SK-N-SH (cell line): ENCODE data around the gene KCNK5. TPM values are rescaled to one million over a fixed set of nuclear protein-coding genes. Genes with fewer than 3 reads are reported as not detected.

Experiments used
- CTCF ChIA-PET: fragments of 300-600, 350-600 bp; formaldehyde crosslinking; extraction: SDS; loops from one replicate; lab custom pipeline; 2021; lab: Yijun Ruan, JAX
- POLR2A ChIA-PET: fragments of 350-600 bp; sonication (Branson Sonifier 250); formaldehyde crosslinking; extraction: SDS; loops from one replicate; lab custom pipeline; 2020; ENCODE audit warnings: antibody characterized with exemption, inconsistent platforms; lab: Yijun Ruan, JAX
- DNase-seq: peaks from one replicate; pipeline ENCODE4 v3.0.0; 2012
- H2AFZ ChIP-seq: fragments of 200-600 bp; sonication (generic); 2 replicates; pipeline ENCODE4 v1.8.1; 2016; ENCODE audit warnings: antibody characterized with exemption, mild to moderate bottlenecking, low read depth
- H3F3A ChIP-seq: fragments of 200-600 bp; sonication (generic); replicated peaks from 2 replicates; pipeline ENCODE3; 2016; ENCODE audit warnings: antibody characterized with exemption, mild to moderate bottlenecking; ENCODE audit not compliant: insufficient read depth
- H3K27ac ChIP-seq, 2 experiments: fragments of 200-500 bp in 1 of 2; fragments of 200-600 bp in 1 of 2; sonication (Bioruptor generic) in 1 of 2; sonication (generic), shearing (Covaris generic) in 1 of 2; 2 replicates each; pipeline versions ENCODE4 v1.5.1 to v1.6.1; 2014 to 2016; ENCODE audit warnings: low read depth in 2 of 2, inconsistent platforms in 1 of 2, low read length in 1 of 2, mild to moderate bottlenecking in 1 of 2, mixed read lengths in 1 of 2
- H3K27me3 ChIP-seq: fragments of 200-600 bp; sonication (generic), shearing (Covaris generic); 2 replicates; pipeline ENCODE4 v1.6.1; 2016; ENCODE audit warnings: mixed run types; ENCODE audit not compliant: insufficient read depth
- H3K36me3 ChIP-seq, 2 experiments: fragments of 200-500 bp in 1 of 2; fragments of 200-600 bp in 1 of 2; sonication (Bioruptor generic) in 1 of 2; sonication (generic) in 1 of 2; replicated peaks in 1 of 2; 2 replicates each; pipeline versions ENCODE3 to v1.5.1; 2014 to 2016; ENCODE audit warnings: low read length in 1 of 2, mild to moderate bottlenecking in 1 of 2; ENCODE audit not compliant: insufficient read depth in 2 of 2, control insufficient read depth in 1 of 2
- H3K4me1 ChIP-seq, 2 experiments: fragments of 200-500 bp in 1 of 2; fragments of 200-600 bp in 1 of 2; sonication (Bioruptor generic) in 1 of 2; sonication (generic), shearing (Covaris generic) in 1 of 2; 2 replicates each; pipeline versions ENCODE4 v1.5.1 to v1.6.1; 2014 to 2016; ENCODE audit warnings: low read depth in 1 of 2, low read length in 1 of 2, mixed run types in 1 of 2; ENCODE audit not compliant: insufficient read depth in 2 of 2, control insufficient read depth in 1 of 2
- H3K4me2 ChIP-seq: fragments of 200-600 bp; sonication (generic), shearing (Covaris generic); 2 replicates; pipeline ENCODE4 v1.6.1; 2017; ENCODE audit warnings: mixed run types
- H3K4me3 ChIP-seq, 2 experiments: fragments of 200-500 bp in 1 of 2; fragments of 200-600 bp in 1 of 2; sonication (Bioruptor generic) in 1 of 2; sonication (generic), shearing (Covaris generic) in 1 of 2; 2 replicates each; pipeline versions ENCODE4 v1.5.1 to v1.8.1; 2014 to 2016; ENCODE audit warnings: low read depth in 2 of 2, inconsistent platforms in 1 of 2, low read length in 1 of 2, mild to moderate bottlenecking in 1 of 2, mixed read lengths in 1 of 2, moderate library complexity in 1 of 2
- H3K79me2 ChIP-seq: fragments of 200-600 bp; sonication (generic); 2 replicates; pipeline ENCODE4 v1.8.1; 2017; ENCODE audit warnings: mild to moderate bottlenecking; ENCODE audit not compliant: insufficient read depth
- H3K9ac ChIP-seq: fragments of 200-600 bp; sonication (generic); 2 replicates; pipeline ENCODE4 v1.6.1; 2017; ENCODE audit warnings: mixed run types
- H3K9me2 ChIP-seq: fragments of 200-600 bp; sonication (generic); 2 replicates; pipeline ENCODE4 v1.6.1; 2017; ENCODE audit warnings: mixed run types
- H3K9me3 ChIP-seq: fragments of 200-600 bp; sonication (generic); 2 replicates; pipeline ENCODE4 v1.6.1; 2017; ENCODE audit warnings: mixed run types, mild to moderate bottlenecking, moderate library complexity
- H4K20me1 ChIP-seq: fragments of 200-600 bp; sonication (generic); 2 replicates; pipeline ENCODE4 v1.6.1; 2017; ENCODE audit warnings: mild to moderate bottlenecking, mixed run types; ENCODE audit not compliant: insufficient read depth
- ELF1 ChIP-seq: IDR thresholded peaks from 2 replicates; pipeline ENCODE4 v1.4.0; 2012
- FOXJ3 ChIP-seq: sonication (generic); formaldehyde crosslinking; IDR thresholded peaks from 2 replicates; pipeline ENCODE4 v1.5.1; 2020; ENCODE audit warnings: mild to moderate bottlenecking, missing genetic modification reagents
- FOXM1 ChIP-seq: IDR thresholded peaks from 2 replicates; pipeline ENCODE4 v1.4.0; 2012; ENCODE audit warnings: low read depth, mild to moderate bottlenecking
- GATA2 ChIP-seq: sonication (generic); formaldehyde crosslinking; IDR thresholded peaks from 2 replicates; pipeline ENCODE4 v1.5.0; 2020; ENCODE audit warnings: mild to moderate bottlenecking, missing genetic modification reagents
- MEF2A ChIP-seq: IDR thresholded peaks from 2 replicates; pipeline ENCODE4 v1.4.0; 2012; ENCODE audit warnings: low read depth, borderline replicate concordance
- NRF1 ChIP-seq: IDR thresholded peaks from 2 replicates; pipeline ENCODE4 v1.6.1; 2012; ENCODE audit warnings: low read depth, mild to moderate bottlenecking, low read length
- SIN3A ChIP-seq: IDR thresholded peaks from 2 replicates; pipeline ENCODE4 v1.6.1; 2012; ENCODE audit warnings: low read depth, mild to moderate bottlenecking, low read length, moderate library complexity, borderline replicate concordance
- TAF1 ChIP-seq: IDR thresholded peaks from 2 replicates; pipeline ENCODE4 v1.6.1; 2012; ENCODE audit warnings: low read depth, mild to moderate bottlenecking, low read length, moderate library complexity, borderline replicate concordance
- TEAD4 ChIP-seq: IDR thresholded peaks from 2 replicates; pipeline ENCODE4 v1.4.0; 2012; ENCODE audit warnings: mild to moderate bottlenecking, borderline replicate concordance; ENCODE audit not compliant: insufficient read depth
- WGBS: methylation state at CpG from one replicate; pipeline ENCODE4 v1.1.6; 2017; ENCODE audit warnings: low lambda C conversion rate; 5-methylcytosine and 5-hydroxymethylcytosine counted together
- polyA plus RNA-seq, 3 experiments: library from polyadenylated mRNA; depleted of rRNA; stranded (reverse); fragments of >200 nt; gene quantifications; 2 replicates each; pipeline ENCODE4 v1.2.3, GENCODE V29; 2012
- TF ChIP-seq, protein P1 (sequence below): fragments of 150-350 bp; IDR thresholded peaks from 2 replicates; pipeline ENCODE4 v1.6.1; 2016; ENCODE audit warnings: mild to moderate bottlenecking, low read depth, low read length
- TF ChIP-seq, protein P2 (sequence below): IDR thresholded peaks from 2 replicates; pipeline ENCODE4 v1.4.0; 2012; ENCODE audit warnings: low read depth, borderline replicate concordance

Gene KCNK5
- polyA plus RNA-seq, 1 of the 3 experiments (the other 2 are of a cell fraction) = not detected

DNA sequence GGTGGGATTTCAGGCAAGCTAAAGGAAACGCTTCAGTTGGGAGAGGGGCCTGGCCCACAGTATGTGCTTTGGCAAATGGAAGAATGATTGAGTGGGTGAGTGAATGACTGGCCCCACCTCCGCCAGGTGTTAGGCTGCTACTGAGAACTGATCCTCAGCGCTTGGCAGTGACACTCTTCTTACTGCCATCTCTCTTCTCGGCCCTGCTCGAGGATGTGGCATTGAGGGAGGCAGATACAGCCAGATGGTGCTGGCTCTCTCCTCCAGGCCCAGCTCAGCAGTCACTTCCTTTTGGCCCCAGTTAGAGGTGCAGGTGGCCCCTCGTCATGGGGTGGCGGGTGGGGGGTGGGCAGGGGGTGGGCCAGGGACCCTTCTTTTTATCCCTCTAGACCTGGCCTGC, 38.9 kb upstream of the KCNK5 start:
- POLR2A ChIA-PET = interaction anchor here (0.5 kb wide), 1 partner anchor 9 kb away, joined by 3 read pairs; no protein-coding TSS in a partner anchor
- Histone ChIP-seq H4K20me1 (no peaks in the 10 kb centered on the region), H3K4me3 (no peak overlapping the region), H3K27me3 (no peaks in the 10 kb centered on the region), H3K9ac (no peak overlapping the region), H3K9me2 (no peaks in the 10 kb centered on the region), H3K9me3 (no peaks in the 10 kb centered on the region), H3F3A (no peaks in the 10 kb centered on the region), H3K79me2 (no peaks in the 10 kb centered on the region), H3K36me3 (no peaks in the 10 kb centered on the region), H3K4me2 (no peak overlapping the region), H3K4me1 (no peaks in the 10 kb centered on the region), H3K27ac (no peak overlapping the region), H2AFZ (no peak overlapping the region)
- whole genome bisulfite sequencing = 38% methylated on average over 7 of the region's 7 CpGs
- TF ChIP-seq FOXM1 (no peak), ELF1 (no peak), TEAD4 (no peak), MEF2A (no peak), FOXJ3 (CRISPR knock-in tag) (no peak), NRF1 (no peak), SIN3A (no peak)
- TF ChIP-seq, protein P1, sequence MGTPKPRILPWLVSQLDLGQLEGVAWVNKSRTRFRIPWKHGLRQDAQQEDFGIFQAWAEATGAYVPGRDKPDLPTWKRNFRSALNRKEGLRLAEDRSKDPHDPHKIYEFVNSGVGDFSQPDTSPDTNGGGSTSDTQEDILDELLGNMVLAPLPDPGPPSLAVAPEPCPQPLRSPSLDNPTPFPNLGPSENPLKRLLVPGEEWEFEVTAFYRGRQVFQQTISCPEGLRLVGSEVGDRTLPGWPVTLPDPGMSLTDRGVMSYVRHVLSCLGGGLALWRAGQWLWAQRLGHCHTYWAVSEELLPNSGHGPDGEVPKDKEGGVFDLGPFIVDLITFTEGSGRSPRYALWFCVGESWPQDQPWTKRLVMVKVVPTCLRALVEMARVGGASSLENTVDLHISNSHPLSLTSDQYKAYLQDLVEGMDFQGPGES = no peak
- CTCF ChIA-PET = interaction anchor here (2.1 kb wide), 1 partner anchor 35 kb away, joined by 10 read pairs; no protein-coding TSS in a partner anchor
- DNase-seq = no peak

DNA sequence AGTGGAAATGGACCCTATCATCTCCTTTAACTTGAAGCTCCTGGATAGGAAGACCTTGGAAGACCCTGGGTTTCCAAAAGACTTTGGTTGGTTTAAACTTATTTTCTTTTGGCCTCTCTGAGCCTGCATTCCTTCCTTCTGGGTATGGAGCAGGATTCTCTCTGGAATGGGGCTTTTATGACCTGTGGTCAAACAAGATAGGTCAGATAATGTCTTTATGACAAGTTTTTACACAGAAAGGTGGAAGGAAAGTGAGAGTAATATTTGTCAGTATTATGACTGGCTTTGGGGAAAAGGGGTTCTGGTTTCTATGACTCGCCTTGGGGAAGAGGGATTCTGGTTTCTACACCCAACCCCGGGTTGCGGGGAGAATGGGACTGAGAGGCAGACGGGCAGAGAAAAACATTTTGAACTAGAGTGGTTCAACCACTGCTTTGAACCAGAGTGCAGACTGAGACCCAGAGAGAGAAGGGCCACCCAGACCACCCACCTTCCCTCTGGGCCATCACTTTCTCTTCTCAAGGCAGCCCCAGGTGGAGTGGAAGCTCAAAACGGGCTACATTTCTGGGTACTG, 37.6 kb upstream of the KCNK5 start:
- no peak overlapping the region for H2AFZ ChIP-seq
- TF ChIP-seq TAF1 (no peak), FOXM1 (no peak), FOXJ3 (CRISPR knock-in tag) (no peak), TEAD4 (no peak), GATA2 (CRISPR knock-in tag) (no peak)
- TF ChIP-seq, protein P2, sequence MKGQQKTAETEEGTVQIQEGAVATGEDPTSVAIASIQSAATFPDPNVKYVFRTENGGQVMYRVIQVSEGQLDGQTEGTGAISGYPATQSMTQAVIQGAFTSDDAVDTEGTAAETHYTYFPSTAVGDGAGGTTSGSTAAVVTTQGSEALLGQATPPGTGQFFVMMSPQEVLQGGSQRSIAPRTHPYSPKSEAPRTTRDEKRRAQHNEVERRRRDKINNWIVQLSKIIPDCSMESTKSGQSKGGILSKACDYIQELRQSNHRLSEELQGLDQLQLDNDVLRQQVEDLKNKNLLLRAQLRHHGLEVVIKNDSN = no peak
- H3K4me3 ChIP-seq = no peak overlapping the region
- no peaks in the 10 kb centered on the region for H3K9me3 ChIP-seq
- DNase-seq = no peak
- ChIA-PET CTCF (interaction anchor here (0.7 to 2.1 kb wide), 3 partner anchors 10 to 43 kb away, joined by 3 to 10 read pairs (median 6); no protein-coding TSS in a partner anchor), POLR2A (no interaction called here)
- H3K36me3 ChIP-seq = no peaks in the 10 kb centered on the region
- H4K20me1 ChIP-seq = no peaks in the 10 kb centered on the region
- H3K9ac ChIP-seq = no peak overlapping the region
- no peaks in the 10 kb centered on the region for H3K27me3 ChIP-seq
- H3K4me2 ChIP-seq = no peak overlapping the region
- H3K79me2 ChIP-seq = no peaks in the 10 kb centered on the region
- H3K9me2 ChIP-seq = no peaks in the 10 kb centered on the region
- no peaks in the 10 kb centered on the region for H3K4me1 ChIP-seq
- no peak overlapping the region for H3K27ac ChIP-seq
- 47% methylated on average over 4 of the region's 5 CpGs for WGBS
- no peaks in the 10 kb centered on the region for H3F3A ChIP-seq
